Nephron progenitor cell (in vitro differentiated cells): ENCODE results near the gene ZNF324B.
"Not testable (repeated sequence)": the region's sequence is repeated elsewhere in the genome, so short reads cannot be mapped to it uniquely, and the experiment has no call there.

Source experiments
- DNase-seq: peaks from one replicate; pipeline ENCODE4 v3.0.0; 2021
- H3K27ac Mint-ChIP-seq: 2 replicates; pipeline ENCODE4 v1.8.0; 2021; ENCODE audit warnings: mild to moderate bottlenecking, moderate library complexity, mixed read lengths
- H3K27me3 Mint-ChIP-seq: 2 replicates; pipeline ENCODE4 v1.8.0; 2021; ENCODE audit warnings: mild to moderate bottlenecking, low read depth, mixed read lengths; ENCODE audit not compliant: poor library complexity
- H3K36me3 Mint-ChIP-seq: 2 replicates; pipeline ENCODE4 v1.8.0; 2021; ENCODE audit warnings: low read depth, mixed read lengths
- H3K4me1 Mint-ChIP-seq: 2 replicates; pipeline ENCODE4 v1.8.0; 2021; ENCODE audit warnings: mixed read lengths
- H3K4me3 Mint-ChIP-seq: 2 replicates; pipeline ENCODE4 v1.8.0; 2021; ENCODE audit warnings: mild to moderate bottlenecking, moderate library complexity, mixed read lengths
- H3K9me3 Mint-ChIP-seq: 2 replicates; pipeline ENCODE4 v1.8.0; 2021; ENCODE audit warnings: mild to moderate bottlenecking, moderate library complexity, mixed read lengths
- CTCF ChIP-seq: fragments of 200-600 bp; sonication (generic); IDR thresholded peaks from 2 replicates; pipeline ENCODE4 v1.5.0; 2021; ENCODE audit warnings: antibody characterized with exemption

Gene ZNF324B

GRCh38 chr19:58451358-58452101 lies at the start of gene ZNF324B:
Gene ZNF324B (plus strand): TSS chr19:58451622. CDS start chr19:58453702, 2,080 bp downstream.
- Mint-ChIP-seq H3K4me3 (peak within 1 kb of the TSS; percentile 93), H3K36me3 (peaks cover 12% of the 10 kb centered on the region), H3K27me3 (peaks cover 61% of the 10 kb centered on the region), H3K27ac (peak within 1 kb of the TSS; percentile 68), H3K4me1 (peaks cover 21% of the 10 kb centered on the region), H3K9me3 (peaks cover 47% of the 10 kb centered on the region)
- DNase-seq = peak; percentile 97
- no peak for TF ChIP-seq CTCF

GRCh38 chr19:58401840-58402421 lies 49.5 kb upstream of the ZNF324B start:
- peaks cover 28% of the 10 kb centered on the region for H3K36me3 Mint-ChIP-seq
- peak overlapping the region; percentile 96 for H3K4me3 Mint-ChIP-seq
- DNase-seq = no peak
- H3K27ac Mint-ChIP-seq = no peak overlapping the region
- TF ChIP-seq CTCF = no peak
- H3K4me1 Mint-ChIP-seq = peaks cover 29% of the 10 kb centered on the region
- H3K9me3 Mint-ChIP-seq = peaks cover 27% of the 10 kb centered on the region
- peaks cover 12% of the 10 kb centered on the region for H3K27me3 Mint-ChIP-seq

- not testable (repeated sequence) for DNase-seq, H3K27me3 Mint-ChIP-seq
- H3K27ac Mint-ChIP-seq = peak overlapping the region; percentile 36
Observed at GRCh38 chr19:58403920-58404478, 47.4 kb upstream of the ZNF324B start.

GRCh38 chr19:58406818-58407657 lies 44.4 kb upstream of the ZNF324B start:
- DNase-seq = no peak
- peak overlapping the region; percentile 87 for H3K4me3 Mint-ChIP-seq
- no peak for TF ChIP-seq CTCF
- no peaks in the 10 kb centered on the region for H3K27me3 Mint-ChIP-seq
- H3K4me1 Mint-ChIP-seq = peaks cover 35% of the 10 kb centered on the region
- peaks cover 28% of the 10 kb centered on the region for H3K9me3 Mint-ChIP-seq
- H3K27ac Mint-ChIP-seq = peak overlapping the region; percentile 99
- peaks cover 40% of the 10 kb centered on the region for H3K36me3 Mint-ChIP-seq

More at GRCh38 chr19:58403920-58404478, 47.4 kb upstream of the ZNF324B start:
- H3K4me1 Mint-ChIP-seq = peaks cover 44% of the 10 kb centered on the region
- H3K9me3 Mint-ChIP-seq = peaks cover 32% of the 10 kb centered on the region
- H3K4me3 Mint-ChIP-seq = not testable (repeated sequence)
- H3K36me3 Mint-ChIP-seq = peaks cover 31% of the 10 kb centered on the region

- Mint-ChIP-seq H3K36me3 (peaks cover 45% of the 10 kb centered on the region), H3K4me3 (peak overlapping the region; percentile 87), H3K27me3 (no peaks in the 10 kb centered on the region), H3K9me3 (peaks cover 33% of the 10 kb centered on the region), H3K27ac (peak overlapping the region; percentile 99), H3K4me1 (peaks cover 35% of the 10 kb centered on the region)
- DNase-seq = peak; percentile 22
- TF ChIP-seq CTCF = no peak
Observed at GRCh38 chr19:58407658-58408151, 43.7 kb upstream of the ZNF324B start.
